ENCODE results near the gene ATP5MG.
"Not testable (repeated sequence)": the region's sequence is repeated elsewhere in the genome, so short reads cannot be mapped to it uniquely, and the experiment has no call there.

Gene ATP5MG

DNA sequence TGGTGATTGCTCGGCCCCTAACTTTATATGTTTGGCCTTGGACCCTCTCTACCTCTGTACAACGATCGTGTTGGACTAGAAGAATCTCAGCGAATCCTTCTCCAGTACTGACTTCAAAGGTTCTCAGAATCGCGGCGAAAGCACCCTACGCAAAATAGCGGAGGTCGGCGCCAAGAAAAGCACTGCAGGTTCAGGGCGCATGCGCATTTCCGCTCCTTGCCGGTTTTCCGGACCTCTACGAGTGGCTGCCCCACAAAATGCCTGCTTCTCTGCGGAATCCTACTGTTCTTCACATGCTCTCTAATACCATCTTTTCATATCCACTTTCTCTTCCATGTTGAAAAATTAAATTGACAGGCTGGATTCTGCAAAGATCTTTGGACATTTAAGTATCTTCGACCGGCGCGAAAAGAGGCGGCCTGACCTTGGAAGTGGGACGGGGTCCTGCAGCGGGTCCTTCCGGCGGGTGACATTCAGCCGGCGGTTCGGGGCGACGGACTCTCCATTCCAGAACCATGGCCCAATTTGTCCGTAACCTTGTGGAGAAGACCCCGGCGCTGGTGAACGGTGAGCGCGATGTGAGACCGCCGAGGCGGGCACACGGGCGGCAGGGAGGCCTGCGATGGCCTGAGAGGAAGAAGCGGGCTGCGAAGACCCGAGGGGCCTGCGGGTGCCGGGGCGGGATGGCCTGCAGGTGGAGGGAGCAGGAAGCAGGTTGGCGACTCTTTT is at the start of gene ATP5MG:
Gene ATP5MG (plus strand): TSS at position 456 of the 729 bp plus-strand sequence. CDS start 60 bp downstream, at position 516.
- DNase-seq = peak; percentile 89 to 90

GRCh38 chr11:118353084-118353710 is 48.2 kb upstream of the ATP5MG start:
- DNase-seq = no peak

DNA sequence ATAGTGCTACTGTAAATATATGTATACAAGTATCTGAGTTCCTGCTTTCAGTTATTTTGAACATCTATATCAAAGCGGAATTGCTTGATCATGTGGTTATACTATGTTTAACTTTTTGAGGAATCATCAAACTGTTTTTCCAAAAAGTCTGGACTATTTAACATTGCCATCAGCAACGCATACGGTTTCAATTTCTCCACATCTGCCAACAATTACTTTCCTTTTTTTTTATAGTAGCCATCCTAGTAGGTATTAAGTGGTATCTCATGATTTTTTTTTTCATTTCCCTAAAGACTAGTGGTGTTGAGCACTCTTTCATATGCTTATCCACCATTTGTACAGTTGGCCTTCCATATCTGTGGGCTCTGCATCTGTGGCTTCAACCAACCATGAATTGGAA is 43.3 kb upstream of the ATP5MG start:
- no peak for DNase-seq

- DNase-seq = peak; percentile 98 to 99
Observed at GRCh38 chr11:118359295-118359958, 42.0 kb upstream of the ATP5MG start, which contains the start of gene UBE4A. TSS of gene UBE4A (plus strand) at chr11:118359600. CDS start at chr11:118365081, 5,481 bp downstream.

GRCh38 chr11:118364956-118365615 is 36.3 kb upstream of the ATP5MG start:
- DNase-seq = no peak

DNA sequence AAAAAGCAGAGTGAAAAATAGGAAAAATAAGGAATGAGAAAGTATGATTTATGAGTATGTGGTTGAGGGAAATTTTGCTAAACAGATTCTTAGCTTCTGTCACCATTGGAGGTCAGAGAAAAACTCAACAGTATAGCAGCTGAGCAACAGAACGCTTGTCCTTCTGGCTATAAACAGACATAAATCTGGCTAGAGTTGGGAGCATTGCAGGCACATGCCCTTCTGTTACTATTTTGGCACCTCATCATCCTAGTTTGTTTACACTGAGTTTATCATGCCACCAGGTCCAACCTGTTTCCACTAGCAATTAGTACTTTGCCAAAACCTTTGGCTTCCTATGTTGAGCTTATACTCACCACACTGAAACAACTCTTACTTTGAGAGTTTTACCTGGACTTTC is 35.1 kb upstream of the ATP5MG start:
- DNase-seq = no peak

DNA sequence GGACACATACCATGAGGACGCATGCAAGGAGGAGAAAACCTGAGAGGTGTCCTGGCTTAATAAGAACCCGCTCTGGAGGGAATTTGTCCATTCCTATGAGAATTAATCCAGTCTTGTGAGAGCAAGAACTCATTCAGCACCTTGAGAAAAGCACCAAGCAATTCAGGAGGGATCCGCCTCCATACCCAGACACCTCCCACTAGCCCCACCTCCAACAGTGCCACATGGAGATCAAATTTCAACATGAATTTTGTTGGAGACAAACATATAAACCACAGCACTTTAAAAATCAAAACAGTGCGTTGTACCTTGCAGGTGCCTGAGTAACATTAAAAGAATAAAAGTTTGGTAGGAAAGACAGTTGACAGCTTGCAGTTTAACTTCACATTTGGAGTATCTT is 30.6 kb upstream of the ATP5MG start:
- DNase-seq = no peak

- no peak for DNase-seq
Observed at GRCh38 chr11:118373263-118373662, 28.1 kb upstream of the ATP5MG start.

DNA sequence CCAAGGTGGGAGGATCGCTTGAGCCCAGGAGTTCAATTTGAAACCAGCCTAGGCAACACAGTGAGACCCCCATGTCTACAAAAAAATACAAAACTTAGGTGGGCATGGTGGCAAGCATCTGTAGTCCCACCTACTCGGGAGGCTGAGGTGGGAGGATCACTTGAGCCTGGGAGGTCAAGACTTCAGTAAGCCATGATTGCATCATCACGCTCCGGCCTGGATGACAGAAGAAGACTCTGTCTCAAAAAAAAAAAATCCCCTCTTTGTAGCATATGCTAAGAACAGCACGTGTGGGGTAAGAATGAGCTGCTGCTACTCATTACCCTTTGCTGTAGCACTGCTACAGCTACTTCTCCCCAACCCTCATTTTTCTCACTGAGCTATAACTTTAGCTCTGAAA is 27.5 kb upstream of the ATP5MG start:
- no peak for DNase-seq

GRCh38 chr11:118374729-118375128 is 26.7 kb upstream of the ATP5MG start:
- no peak for DNase-seq

- DNase-seq = no peak
Observed at GRCh38 chr11:118375978-118376377, 25.4 kb upstream of the ATP5MG start.

- no peak for DNase-seq
Observed at GRCh38 chr11:118379497-118379896, 21.9 kb upstream of the ATP5MG start.

GRCh38 chr11:118380571-118380970 is 20.8 kb upstream of the ATP5MG start:
- DNase-seq = no peak

GRCh38 chr11:118382954-118383353 is 18.5 kb upstream of the ATP5MG start:
- no peak for DNase-seq

GRCh38 chr11:118383657-118384056 is 17.7 kb upstream of the ATP5MG start:
- no peak for DNase-seq

DNA sequence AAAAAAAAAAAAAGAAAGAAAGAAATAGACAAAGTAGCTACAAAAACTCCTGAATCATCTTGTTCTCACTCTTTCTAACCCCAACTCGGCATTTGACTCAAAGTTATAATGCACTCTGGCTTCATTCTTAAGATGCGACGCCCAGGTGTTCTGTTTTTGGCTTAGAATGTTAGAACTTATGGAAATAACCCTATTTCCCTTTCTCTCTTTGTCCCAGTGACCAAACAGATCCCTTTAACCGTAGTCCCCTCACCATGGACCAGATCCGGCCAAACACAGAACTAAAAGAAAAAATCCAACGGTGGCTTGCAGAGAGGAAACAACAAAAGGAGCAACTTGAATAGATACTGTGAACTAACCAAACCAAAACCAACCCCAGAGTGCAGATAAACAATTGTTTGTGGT is 5.3 kb upstream of the ATP5MG start:
- no peak for DNase-seq

DNA sequence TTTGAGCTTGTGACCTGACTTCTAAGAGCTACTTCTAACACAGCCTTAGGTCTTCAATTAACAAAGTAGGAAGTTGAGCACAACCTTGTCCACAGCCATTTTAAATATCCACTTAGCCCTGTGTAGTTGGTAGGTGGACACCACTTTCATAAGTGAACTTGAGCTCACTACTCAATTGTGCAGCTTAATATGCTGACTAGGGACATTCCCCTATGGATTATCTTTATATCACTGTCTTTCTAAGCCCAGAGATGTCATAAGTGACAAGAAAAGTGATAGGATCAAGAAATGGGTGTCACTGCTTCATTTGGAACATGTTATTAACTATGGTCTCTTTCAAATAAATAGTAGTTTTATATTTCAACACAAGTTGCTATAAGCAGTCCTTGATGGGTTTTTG is 4.0 kb upstream of the ATP5MG start:
- DNase-seq = no peak

GRCh38 chr11:118398791-118399559 is 2.4 kb upstream of the ATP5MG start:
- peak; percentile 16 to 32 for DNase-seq

- no peak for DNase-seq
Observed at GRCh38 chr11:118401880-118402590, 629 bp downstream of the ATP5MG start.

DNA sequence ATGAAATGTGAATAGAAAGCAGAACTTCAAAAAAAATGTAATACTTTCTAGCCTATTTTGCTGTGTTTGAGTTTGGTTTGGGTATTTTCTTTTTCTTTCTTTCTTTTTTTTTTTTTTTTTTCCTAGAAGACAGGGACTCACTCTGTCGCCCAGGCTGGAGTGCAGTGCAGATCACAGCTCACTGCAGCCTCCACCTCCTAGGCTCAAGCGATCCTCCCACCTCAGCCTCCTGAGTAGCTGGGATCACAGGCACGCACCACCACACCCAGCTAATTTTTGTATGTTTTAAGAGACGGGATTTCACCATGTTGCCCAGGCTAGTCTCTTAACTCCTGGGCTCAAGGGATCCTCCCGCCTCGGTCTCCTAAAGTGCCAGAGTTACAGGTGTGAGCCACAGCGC is 1.2 kb downstream of the ATP5MG start:
- DNase-seq = not testable (repeated sequence)

DNA sequence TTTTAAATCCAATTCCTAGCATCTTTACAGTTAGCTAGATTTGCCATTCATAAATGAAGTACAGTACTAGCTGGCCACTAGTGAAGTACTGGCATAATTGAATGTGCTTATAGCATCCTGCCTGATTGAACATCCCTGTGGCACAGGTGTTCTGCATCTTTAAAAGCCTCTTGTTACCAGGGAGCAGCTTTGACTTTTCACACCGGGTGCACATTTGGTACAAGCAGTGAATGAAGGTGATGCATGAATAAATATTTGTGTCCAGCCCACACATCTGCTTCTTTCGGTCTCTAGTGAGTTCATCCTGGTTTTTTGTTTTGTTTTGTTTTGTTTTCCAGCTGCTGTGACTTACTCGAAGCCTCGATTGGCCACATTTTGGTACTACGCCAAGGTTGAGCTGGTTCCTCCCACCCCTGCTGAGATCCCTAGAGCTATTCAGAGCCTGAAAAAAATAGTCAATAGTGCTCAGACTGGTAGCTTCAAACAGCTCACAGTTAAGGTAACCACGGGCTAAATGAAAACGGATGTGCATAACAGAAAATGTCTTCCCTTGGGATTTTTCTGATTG is 5.3 kb downstream of the ATP5MG start:
- DNase-seq = no peak

All from activated CD4-positive, alpha-beta T cell treated with anti-CD3 and anti-CD28 coated beads, Interleukin-2, amount 50 U/mL, for 4 hours (primary cell).